HG03139 (cell line): Measurements from ENCODE around the gene STK39.

Experiments used
- ATAC-seq: cut with Tn5 transposase; IDR thresholded peaks from one replicate; pipeline ENCODE4 v1.9.1; 2021; ENCODE audit not compliant: unreplicated experiment

The STK39 gene

GRCh38 chr2:168165985-168166901 is 81.2 kb downstream of the STK39 start:
- no peak for ATAC-seq

DNA sequence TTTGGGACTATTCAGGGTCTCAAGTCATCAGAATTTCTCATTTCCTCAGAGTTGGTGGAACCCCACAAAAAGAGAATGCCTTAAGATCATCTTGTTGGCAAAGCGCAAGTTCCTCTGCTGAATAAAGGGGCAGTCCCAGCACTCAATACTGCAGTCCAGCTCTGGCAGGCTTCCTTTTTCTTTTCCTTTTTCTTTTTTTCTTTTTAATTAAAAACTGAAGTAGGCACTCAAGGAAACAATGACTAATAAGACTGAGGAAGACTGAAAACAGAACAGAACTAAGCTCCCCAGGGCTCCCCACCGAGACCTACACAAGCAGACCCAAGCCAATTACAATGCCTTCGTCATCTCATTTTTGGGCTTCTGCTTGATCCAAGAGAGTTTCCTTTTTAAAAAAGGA is 82.0 kb downstream of the STK39 start:
- ATAC-seq, result no peak

GRCh38 chr2:168160897-168161296 is 86.5 kb downstream of the STK39 start:
- ATAC-seq, result no peak

DNA sequence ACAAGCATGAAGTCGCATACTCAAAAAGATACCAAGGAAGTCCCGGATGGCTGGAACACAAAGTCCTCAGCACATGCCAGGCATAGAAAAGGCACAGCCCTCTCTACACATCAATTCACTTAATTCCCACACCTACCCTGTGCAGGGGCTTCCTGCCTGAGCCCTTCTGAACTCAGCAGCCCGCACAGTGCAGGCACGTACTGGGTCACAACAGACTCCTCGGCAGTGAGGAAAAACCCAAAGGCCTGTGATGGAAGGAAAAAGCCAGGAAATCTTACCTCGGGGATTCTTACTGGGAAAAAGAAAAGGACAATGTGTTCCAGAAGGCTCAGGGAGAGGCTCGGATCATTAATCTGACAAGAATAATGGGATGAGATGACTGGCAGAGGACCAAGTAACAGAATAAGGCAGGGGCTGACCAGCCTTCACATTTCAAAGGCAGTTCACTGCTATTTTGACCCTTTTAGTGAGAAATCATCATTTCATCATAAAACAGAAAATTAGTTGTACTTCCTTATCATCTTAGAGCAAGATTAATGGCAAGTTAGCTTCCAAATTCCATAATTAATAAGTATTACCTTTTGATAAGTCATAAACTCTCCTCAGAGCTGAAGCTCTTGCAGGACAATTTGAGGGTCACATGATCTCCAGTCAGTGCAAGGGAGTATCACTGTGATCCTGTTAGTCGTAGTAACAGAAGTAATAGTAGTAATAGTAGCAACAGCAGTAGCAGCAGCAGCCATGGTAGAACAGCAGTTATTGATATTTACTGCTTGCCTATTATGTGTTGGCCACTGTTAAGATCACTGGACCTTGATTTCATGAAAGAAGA is 87.4 kb downstream of the STK39 start:
- no peak for ATAC-seq

GRCh38 chr2:168158586-168158985 is 88.8 kb downstream of the STK39 start:
- no peak for ATAC-seq

DNA sequence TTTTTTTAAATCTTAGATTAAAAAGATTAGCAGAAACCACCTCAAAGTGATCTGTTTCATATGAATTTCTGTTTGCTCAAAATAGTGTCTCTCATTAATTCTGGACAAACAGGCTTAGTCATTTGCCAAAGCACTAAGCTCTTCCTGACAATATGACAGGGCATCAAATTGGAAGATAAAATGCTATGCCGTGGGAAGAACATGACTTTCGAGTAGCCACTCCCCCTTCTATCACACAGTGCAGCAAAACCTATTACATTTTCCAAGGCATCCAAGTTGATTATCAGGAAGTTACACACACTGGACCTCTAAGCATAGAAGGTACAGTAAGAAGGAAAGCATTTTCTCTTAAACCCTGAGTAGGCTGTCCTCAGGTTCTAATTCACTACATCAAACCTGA is 89.5 kb downstream of the STK39 start:
- ATAC-seq, result no peak

- no peak for ATAC-seq
Measured at GRCh38 chr2:168157070-168157469, 90.3 kb downstream of the STK39 start.

- ATAC-seq, result no peak
Measured at GRCh38 chr2:168156661-168157060, 90.7 kb downstream of the STK39 start.

GRCh38 chr2:168155680-168156079 is 91.7 kb downstream of the STK39 start:
- no peak for ATAC-seq

- ATAC-seq, result no peak
Measured at GRCh38 chr2:168155046-168155445, 92.3 kb downstream of the STK39 start.

DNA sequence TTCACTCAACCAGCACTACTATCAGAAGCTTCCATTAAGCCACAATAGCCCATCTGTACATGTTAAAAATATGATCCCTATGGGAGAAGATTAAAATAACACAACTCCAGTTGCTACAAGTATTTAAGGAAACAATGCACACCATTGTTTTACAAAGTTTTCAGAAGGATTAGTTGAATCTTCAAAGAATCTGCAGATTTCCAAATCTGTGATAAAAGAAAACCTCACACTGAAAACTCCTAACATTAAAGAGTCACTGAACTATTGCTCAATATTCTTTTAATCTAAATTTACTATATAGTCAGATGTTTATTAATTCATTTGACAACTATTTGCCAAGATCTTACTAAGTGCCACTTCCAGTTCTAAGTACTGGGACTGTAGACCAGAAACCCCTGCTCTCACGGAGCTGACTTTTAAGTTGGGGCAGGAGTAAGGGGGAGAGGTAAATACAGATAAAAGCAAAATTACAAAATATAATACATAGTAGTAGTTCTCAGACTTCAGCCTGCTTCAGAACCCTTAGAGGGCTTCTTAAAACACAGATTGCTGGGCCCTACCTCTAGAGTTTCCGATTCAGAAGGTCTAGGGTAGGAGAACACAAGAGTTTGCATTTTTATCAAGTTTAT is 94.4 kb downstream of the STK39 start:
- no peak for ATAC-seq

DNA sequence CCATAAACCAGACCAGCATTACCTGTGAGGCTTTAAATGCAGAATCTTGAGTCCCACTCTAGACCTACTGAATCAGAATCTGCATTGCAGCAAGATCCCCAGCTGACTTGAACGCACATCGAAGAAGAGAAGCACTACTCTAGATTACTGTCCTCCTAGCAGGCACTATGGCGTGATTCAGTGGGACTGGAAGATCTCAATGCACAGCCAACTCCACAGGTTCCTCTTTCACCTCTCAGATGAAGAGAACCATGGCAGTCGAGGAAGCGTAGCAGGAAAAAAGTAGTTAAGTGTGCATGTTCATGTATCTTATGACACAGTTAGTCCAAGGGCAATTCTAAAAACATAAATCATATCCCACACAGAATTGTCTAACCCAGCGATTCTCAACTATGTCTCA is 97.4 kb downstream of the STK39 start:
- no peak for ATAC-seq

DNA sequence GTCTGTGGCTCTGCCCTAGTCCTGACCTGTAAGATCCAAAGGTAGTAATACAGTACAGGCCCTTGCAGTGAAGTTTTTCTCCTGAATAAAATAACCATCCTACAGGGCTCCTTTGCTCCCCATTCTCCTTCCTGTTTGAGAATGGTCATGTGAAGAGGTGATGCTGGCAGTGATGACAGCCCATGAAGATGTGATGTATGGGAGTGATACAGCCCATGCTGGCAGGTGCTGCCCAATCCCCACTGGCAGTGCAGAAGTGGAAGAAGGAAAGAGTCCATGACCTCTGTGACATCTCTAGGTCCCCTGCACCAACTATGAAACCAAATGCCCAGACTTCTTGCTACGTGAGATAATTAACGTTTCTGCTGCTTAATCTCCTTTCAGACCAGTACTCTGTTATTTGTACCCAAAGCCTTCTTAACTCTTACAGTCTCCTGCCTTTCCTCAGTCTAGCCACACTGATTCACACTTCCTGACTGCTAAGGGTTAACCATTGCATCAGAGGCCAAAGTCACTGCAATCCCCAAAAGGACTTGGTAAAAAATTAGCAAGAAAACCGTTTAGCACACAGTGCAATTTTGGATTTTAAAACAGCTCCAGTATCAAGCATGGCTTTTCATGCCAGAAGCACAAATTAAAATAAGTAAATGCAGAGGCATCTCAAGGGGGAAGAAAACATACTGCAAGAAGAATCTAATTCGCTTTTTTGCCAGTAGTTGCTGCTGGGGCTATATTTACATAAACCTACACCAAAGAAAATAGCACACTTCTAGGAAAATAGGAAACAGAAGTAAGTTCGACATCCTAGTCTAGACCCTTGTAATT is 98.0 kb downstream of the STK39 start:
- no peak for ATAC-seq

DNA sequence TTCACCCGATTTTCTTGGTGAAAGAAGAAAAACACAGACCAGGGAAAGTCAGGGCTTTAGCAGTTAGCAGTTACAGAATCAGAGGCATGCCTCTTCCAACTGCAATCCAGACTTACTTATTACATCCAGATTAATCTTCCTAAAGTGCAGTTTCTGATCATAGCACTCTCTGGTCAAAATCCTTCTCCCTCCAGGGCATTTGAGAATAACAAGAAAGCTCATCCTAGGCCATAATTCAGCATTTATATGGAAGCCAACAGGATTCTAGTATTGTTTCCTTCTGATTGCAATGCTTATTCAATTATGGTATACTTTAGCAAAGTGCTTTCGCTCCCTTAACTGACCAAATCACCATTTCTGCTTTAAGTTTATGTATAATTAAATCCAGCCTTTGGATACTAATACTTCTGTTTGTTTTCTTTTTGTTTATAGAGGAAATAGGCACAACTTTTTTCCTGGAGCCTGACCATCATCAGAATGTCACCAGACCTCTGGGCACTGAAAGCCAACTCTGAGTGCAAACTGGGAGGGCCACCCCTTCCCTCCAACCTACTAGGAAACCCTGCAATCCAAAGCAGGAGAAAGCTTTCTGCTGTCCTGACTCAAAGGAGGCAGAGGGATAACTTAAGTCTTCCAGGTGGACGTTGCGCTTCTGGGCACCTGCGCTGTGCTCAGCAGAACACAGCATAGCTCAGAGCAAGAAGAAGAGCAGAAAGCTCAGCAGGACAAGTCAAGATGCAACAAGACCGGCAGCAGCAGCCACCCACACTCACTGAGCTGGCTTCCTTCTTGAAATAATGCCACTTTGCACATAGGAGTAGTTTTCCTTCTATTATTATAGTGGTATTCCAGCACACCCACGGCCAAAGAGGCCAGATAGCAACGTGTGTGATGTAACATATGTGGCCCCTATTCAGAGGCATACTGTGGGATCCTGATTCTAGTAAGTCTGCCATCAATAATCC is 99.3 kb downstream of the STK39 start:
- ATAC-seq, result no peak

DNA sequence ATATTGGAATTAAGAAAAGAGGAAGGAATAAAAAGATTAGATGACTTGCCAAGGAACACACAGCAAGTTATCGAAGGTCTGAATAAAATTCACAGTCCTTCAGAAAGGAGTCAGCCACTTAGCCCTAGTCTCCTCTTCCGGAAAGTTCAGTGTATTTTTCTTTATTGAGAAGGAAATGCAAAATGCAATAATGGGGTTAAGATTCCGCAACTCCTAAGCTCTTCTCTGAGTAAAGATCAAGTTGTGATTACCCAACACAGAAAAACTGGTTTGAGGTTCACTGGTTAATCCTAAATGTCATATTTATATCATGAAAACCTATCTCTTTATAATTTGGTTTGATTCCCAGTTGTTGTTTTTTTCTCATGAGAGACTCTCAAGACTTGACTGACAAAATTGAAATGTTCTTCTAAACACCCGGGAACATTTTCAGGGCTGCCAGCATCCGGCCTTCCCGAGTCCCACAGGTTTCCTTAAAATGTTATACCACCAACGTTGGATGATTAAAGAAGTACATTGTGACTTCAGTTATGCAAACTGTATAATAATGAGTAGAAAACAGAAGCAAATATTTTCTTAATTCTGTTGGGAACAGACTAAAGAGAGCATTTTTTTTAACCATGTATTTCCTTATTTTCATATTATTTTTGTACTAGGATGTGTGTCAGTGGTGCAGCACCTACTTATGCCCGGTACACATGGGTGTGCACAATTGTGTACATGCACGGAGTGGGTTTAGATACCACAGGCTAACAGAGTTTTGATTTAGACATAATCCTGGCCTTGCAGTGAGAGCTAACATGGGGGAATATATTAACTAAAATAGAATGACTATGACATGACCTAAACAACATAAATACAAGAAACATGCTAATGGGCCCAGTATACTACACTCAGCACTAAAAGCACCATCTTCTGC is 100.2 kb downstream of the STK39 start:
- no peak for ATAC-seq

DNA sequence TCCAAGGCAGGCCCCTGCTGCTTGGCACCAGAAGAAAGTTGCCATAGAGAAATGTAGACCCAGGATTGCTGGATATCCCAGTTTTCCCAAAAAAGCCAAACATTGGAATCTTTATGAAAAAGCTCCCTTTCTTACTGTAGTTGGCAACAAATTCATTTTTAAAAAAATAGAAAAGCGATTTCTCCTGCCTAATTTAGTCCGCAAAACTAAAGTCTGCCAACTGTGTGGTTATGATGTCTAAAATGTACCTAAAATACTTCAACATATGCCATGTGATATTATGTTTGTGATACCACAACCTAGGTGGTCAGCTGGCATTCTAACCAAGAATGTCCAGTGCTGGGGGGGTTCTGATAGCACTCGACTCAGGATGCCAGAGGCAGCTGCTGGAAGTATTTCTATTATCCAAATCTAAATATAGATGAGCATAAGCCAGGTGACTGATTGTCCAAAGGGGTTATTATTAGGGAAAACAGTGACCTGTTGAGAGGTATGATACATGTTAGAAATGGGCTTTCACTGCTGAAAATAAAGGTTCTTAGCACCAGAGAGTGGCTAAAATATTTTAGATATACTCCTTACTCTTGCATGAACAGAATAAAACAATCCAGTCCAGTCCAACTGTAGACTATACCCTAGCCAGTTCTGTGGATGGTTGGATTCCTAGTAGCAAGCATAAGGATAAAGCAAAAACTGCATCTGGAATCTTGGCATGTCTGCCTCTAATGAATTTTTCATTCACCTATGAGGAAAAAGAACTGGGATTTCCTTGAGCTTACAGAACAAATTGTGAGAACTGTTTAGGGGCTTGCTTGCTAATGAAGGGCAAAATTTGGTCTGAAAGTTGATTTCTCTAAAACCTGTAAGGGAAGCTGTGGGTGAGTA is 101.7 kb downstream of the STK39 start:
- ATAC-seq, result no peak

GRCh38 chr2:168145011-168145410 is 102.4 kb downstream of the STK39 start:
- ATAC-seq, result no peak

GRCh38 chr2:168143813-168144212 is 103.6 kb downstream of the STK39 start:
- ATAC-seq, result no peak
